ENCODE data around the gene NRG2.

NRG2 gene

DNA sequence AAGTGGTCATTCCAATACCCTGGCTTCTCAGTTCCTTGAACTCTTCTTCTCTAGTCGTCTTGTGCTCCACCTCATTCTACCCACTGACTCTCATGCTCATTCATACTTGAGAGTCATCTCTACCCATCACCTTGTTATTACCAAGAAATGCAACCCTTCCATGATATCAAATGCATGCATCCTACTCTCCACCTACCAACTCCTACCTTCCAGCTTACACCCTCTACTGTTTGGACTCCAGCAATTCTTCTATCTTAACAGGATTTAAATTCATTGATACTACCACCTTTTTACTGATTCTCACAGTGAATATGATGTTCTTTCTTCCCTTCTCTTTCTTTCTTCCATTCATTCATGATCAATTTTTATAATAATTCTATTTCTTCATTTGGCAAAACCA, 30.7 kb downstream of the NRG2 start:
- DNase-seq (ENCODE audit: low read depth), result no peak
- TF ChIP-seq, protein P1, sequence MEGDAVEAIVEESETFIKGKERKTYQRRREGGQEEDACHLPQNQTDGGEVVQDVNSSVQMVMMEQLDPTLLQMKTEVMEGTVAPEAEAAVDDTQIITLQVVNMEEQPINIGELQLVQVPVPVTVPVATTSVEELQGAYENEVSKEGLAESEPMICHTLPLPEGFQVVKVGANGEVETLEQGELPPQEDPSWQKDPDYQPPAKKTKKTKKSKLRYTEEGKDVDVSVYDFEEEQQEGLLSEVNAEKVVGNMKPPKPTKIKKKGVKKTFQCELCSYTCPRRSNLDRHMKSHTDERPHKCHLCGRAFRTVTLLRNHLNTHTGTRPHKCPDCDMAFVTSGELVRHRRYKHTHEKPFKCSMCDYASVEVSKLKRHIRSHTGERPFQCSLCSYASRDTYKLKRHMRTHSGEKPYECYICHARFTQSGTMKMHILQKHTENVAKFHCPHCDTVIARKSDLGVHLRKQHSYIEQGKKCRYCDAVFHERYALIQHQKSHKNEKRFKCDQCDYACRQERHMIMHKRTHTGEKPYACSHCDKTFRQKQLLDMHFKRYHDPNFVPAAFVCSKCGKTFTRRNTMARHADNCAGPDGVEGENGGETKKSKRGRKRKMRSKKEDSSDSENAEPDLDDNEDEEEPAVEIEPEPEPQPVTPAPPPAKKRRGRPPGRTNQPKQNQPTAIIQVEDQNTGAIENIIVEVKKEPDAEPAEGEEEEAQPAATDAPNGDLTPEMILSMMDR (IDR thresholded peaks at IDR 0.05; ENCODE audit: low read depth, low read length, missing control alignments), result no peak
- H3K4me3 ChIP-seq (ENCODE audit: low read depth, low read length), result no peak overlapping the region
- in situ Hi-C loops (cut with HindIII; ENCODE audit: low sequenced_read_pairs), result no loop called here

DNA sequence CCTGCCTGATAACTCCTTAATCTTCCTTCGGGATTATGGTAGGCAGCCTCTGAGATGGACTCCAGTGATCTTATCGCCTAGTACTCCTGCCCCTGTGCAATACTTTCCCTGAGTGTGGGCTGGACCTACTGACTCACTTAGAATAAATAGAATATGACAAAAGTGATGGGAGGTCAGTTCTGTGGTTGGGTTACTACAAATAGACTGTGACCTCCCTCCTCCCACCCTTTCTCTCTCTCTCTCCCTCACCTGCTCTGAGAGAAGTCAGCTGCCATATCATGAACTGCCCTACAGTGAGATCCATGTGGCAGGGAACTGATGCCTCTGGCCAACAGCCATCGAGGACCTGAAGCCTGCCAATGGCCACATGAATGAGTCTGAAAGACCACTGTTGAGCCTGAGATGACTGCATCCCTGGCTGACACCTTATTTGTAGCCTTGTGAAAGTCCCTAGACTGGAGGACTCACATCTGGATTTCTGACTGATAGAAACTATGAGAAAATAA, 31.7 kb downstream of the NRG2 start:
- TF ChIP-seq, protein P1 (IDR thresholded peaks at IDR 0.05; ENCODE audit: low read depth, low read length, missing control alignments), result no peak
- no peak overlapping the region for H3K4me3 ChIP-seq (ENCODE audit: low read depth, low read length)
- DNase-seq (ENCODE audit: low read depth), result no peak
- in situ Hi-C loops (cut with HindIII; ENCODE audit: low sequenced_read_pairs), result no loop called here

DNA sequence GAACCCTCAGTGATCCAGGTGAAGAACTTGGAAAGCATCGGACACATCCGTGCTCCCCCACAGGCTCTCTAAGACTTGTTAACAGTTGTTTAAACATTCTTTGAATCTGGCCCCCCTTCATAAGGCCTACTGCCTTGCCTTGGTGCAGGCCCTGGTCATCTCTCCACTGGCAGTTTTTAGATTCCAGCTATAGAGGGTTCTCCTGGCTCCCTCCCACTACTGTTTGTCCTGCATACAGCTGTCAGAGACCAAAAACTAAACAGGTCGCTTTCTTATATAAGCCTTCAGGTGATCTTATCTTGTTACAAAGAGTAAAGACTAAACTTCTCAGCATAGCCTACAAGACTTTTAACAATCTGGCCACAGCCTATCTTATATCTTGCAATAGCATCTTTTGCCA, 32.3 kb downstream of the NRG2 start:
- in situ Hi-C loops (cut with HindIII; ENCODE audit: low sequenced_read_pairs), result no loop called here
- DNase-seq (ENCODE audit: low read depth), result no peak
- TF ChIP-seq, protein P1 (IDR thresholded peaks at IDR 0.05; ENCODE audit: low read depth, low read length, missing control alignments), result no peak

DNA sequence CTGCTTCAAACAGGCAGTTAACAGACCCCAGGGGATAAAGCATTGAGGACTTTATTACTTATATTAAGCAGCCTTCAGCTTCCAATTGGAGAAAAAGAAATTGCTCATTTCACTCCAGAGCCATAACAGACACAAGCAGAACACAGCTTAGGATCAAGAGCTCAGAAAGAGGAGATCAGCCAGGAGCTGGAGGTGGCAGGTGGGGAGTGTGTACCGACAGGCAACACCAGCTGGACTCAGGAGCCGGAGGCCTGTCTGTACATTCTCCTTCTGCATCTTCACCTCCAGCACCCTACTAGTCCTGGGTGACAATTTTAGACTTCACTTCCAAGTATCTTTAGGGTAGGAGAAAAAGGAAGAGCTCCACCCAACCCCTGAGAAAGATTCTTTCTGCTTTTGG, 35.8 kb downstream of the NRG2 start:
- TF ChIP-seq, protein P1 (IDR thresholded peaks at IDR 0.05; ENCODE audit: low read depth, low read length, missing control alignments), result no peak
- in situ Hi-C loops (cut with HindIII; ENCODE audit: low sequenced_read_pairs), result no loop called here
- no peak for DNase-seq (ENCODE audit: low read depth)
- no peak overlapping the region for H3K4me3 ChIP-seq (ENCODE audit: low read depth, low read length)

More for the DNA sequence above, 32.3 kb downstream of the NRG2 start:
- H3K4me3 ChIP-seq (ENCODE audit: low read depth, low read length), result no peak overlapping the region

DNA sequence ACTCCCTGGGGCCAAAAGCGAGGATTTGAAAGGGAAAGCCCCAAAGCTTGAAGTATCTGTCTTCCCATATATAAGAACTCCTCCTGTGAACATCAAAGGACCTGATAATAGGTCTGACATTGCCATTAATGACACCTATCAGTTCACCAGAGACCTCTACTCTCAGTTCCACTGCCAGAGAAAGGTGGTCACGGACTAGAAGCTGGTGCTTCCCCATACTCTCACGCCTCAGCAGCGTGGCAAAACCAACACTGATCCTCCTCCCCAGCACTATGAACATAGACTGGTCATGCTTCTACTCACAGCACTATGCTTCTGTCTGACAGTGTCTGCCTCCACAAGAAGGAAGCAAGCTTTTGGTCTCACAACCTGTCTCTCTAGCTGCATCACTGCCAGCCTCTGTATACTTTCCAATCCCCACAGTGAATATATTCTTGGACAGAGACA, 37.9 kb downstream of the NRG2 start:
- DNase-seq (ENCODE audit: low read depth), result no peak
- H3K4me3 ChIP-seq (ENCODE audit: low read depth, low read length), result no peak overlapping the region
- in situ Hi-C loops (cut with HindIII; ENCODE audit: low sequenced_read_pairs), result no loop called here
- TF ChIP-seq, protein P1 (IDR thresholded peaks at IDR 0.05; ENCODE audit: low read depth, low read length, missing control alignments), result no peak

DNA sequence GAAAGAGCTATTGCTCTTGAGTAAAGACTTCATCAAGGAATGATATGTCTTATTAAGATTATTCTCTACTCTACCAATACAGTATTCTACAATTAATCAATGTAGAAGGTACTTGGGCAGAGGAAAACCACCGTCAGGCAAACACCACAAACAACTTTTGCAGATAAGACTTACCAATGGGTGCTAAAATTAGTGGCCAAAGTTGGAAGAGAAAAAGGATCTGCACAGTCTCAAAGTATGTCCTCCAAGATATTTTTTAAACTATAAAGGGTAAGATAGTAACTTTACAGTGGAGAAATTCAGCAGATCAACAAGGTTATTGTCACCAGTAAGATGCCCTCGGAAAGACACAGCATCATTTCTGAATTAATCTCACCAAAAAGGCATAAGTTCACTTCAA, 38.9 kb downstream of the NRG2 start:
- no peak for DNase-seq (ENCODE audit: low read depth)
- no peak overlapping the region for H3K4me3 ChIP-seq (ENCODE audit: low read depth, low read length)
- in situ Hi-C loops (cut with HindIII; ENCODE audit: low sequenced_read_pairs), result no loop called here

More for the DNA sequence above, 38.9 kb downstream of the NRG2 start:
- TF ChIP-seq, protein P1 (IDR thresholded peaks at IDR 0.05; ENCODE audit: low read depth, low read length, missing control alignments), result no peak
